ENCODE data around the gene DNAH11.

Gene DNAH11

GRCh38 chr7:21939136-21939857, 396.5 kb downstream of the DNAH11 start:
- DNase-seq: peak in 1 of 2 experiments; percentile 48

- DNase-seq: no peak
These were observed 397.1 kb downstream of the DNAH11 start for GRCh38 chr7:21939858-21940372.

- no peak for DNase-seq
These were observed 398.8 kb downstream of the DNAH11 start for GRCh38 chr7:21941611-21942141.

- DNase-seq: no peak
These were observed 400.1 kb downstream of the DNAH11 start for GRCh38 chr7:21942955-21943354.

- DNase-seq: no peak
These were observed 400.6 kb downstream of the DNAH11 start for GRCh38 chr7:21943436-21943835.

GRCh38 chr7:21944616-21945453, 402.0 kb downstream of the DNAH11 start:
- DNase-seq: peak; percentile 68 to 75

- peak; percentile 74 to 77 for DNase-seq
These were observed 402.8 kb downstream of the DNAH11 start, which contains the start of gene CDCA7L for GRCh38 chr7:21945454-21946221. TSS of gene CDCA7L (minus strand) at chr7:21945899. CDS start at chr7:21945804, 95 bp downstream.

GRCh38 chr7:21946222-21946709, 403.4 kb downstream of the DNAH11 start:
- DNase-seq: no peak

- peak in 1 of 2 experiments; percentile 30 for DNase-seq
These were observed 404.2 kb downstream of the DNAH11 start for GRCh38 chr7:21947056-21947455.

- no peak for DNase-seq
These were observed 405.1 kb downstream of the DNAH11 start for GRCh38 chr7:21947946-21948345.

- no peak for DNase-seq
These were observed 405.5 kb downstream of the DNAH11 start for GRCh38 chr7:21948364-21948763.

- no peak for DNase-seq
These were observed 406.2 kb downstream of the DNAH11 start for GRCh38 chr7:21948887-21949540.
